ENCODE results near the gene CNN1.
"Not testable (repeated sequence)": the region's sequence is repeated elsewhere in the genome, so short reads cannot be mapped to it uniquely, and the experiment has no call there.

CNN1 gene

DNA sequence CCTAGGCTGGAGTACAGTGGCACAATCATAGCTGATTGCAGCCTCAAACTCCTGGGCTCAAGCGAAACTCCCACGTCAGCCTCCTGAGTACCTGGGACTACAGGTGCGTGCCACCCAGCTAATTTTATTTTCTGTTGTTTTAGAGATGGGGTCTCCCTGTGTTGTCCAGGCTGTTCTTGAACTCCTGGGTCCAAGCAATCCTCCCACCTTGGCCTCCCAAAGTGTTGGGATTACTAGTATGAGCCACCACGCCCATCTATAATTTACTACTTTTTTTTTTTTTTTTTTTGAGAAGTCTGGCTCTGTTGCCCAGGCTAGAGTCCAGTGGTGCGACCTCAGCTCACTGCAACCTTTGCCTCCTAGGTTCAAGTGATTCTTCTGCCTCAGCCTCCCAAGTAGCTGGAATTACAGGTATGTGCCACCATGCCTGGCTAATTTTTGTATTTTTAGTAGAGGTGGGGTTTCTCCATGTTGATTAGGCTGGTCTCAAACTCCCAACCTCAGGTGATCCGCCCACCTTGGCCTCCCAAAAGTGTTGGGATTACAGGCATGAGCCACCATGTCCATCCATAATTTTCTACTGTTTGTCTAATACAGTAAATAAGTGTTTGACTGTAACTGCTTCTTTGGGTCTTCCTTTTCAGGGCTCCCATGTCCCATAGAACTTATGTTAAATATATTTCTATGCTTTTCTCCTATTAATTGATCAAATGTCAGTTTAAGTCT is 25.6 kb downstream of the CNN1 start:
- DNase-seq (ENCODE audit: low read depth in 2 of 3, low spot score in 1 of 3) = not testable (repeated sequence)

DNA sequence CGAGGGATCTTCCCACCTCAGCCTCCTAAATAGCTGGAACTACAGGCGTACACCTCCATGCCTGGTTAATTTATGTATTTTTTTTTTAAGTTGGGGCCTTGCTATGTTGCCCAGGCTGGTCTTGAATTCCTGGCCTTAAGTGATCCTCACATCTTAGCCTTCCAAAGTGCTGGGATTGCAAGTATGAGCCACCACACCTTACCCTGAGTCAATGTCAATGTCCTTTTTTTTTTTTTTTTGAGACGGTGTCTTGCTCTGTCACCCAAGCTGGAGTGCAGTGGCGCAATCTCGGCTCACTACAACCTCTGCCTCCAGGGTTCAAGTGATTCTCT is 27.0 kb downstream of the CNN1 start:
- not testable (repeated sequence) for DNase-seq (ENCODE audit: low read depth in 2 of 3, low spot score in 1 of 3)

DNA sequence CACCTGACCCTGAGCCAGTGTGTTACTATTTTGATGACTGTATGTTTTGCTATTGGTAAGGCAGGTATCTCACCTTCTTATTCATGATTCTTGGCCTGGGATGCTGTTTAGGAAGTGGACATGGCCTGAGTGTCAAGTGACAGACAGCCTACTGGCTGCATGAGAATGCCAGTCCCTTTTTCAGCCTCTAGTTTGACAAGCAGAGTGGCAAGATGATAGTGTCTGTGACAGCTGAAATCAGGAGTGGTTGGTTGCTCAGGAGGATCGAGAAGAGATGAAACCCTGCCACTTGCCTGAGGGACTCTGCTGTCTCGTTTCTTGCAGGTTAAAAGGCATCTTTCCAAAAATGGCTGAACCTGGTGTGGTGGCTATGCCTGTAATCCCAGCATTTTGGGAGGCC is 27.5 kb downstream of the CNN1 start:
- no peak for DNase-seq (ENCODE audit: low read depth in 2 of 3, low spot score in 1 of 3)

DNA sequence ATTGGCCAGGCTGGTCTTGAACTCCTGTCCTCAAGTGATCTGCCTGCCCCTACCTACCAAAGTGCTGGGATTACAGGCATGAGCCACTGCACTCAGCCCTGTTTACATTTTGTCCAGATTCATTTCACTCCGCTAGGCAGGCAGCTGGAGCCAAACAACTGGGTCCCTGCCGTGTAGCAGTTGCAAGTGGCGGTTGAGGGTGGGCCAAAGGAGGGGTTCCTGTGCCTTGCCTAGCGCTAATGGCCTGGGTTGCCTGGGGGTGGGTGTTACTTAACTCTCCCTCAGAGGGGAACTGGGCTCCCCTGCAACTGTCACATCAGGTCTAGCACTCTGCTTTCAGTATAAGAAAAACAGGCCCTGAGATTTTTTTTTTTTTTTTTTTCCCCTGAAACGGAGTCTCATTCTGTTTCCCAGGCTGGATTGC is 31.4 kb downstream of the CNN1 start:
- DNase-seq (ENCODE audit: low read depth in 2 of 3, low spot score in 1 of 3) = no peak

GRCh38 chr19:11573354-11573753 is 34.7 kb downstream of the CNN1 start:
- not testable (repeated sequence) for DNase-seq (ENCODE audit: low read depth in 2 of 3, low spot score in 1 of 3)

DNA sequence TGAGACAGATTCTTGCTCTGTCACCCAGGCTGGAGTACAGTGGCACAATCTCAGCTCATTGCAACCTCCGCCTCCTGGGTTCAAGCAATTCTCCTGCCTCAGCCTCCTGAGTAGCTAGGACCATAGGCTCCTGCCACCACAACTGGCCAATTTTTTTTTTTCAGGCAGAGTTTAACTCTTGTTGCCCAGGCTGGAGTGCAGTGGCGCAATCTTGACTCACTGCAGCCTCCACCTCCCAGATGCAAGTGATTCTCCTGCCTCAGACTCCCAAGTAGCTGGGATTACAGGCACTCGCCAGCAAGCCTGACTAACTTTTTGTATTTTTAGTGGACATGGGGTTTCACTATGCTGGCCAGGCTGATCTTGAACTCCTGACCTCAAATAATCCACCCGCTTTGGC is 35.1 kb downstream of the CNN1 start:
- DNase-seq (ENCODE audit: low read depth in 2 of 3, low spot score in 1 of 3) = not testable (repeated sequence)

DNA sequence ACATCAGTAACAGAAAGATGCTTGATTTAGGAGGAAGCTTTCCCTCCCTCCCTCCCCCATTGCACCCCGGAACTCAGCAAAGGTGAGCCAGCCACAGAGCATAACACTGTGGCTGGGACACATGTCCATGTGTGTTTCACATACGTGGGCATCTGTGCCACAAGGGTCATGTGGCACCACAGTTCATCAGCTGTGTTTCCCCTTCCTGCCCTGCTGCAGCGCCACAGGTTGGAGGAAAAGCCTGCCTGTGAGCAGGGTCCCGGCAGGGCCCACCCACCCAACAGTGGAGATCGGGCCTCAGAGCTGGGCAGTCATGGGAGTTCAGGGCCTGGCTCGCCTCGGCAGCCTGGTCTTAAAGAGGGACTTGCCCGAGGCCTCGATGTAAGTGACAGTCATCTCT is 36.0 kb downstream of the CNN1 start:
- no peak for DNase-seq (ENCODE audit: low read depth in 2 of 3, low spot score in 1 of 3)

DNA sequence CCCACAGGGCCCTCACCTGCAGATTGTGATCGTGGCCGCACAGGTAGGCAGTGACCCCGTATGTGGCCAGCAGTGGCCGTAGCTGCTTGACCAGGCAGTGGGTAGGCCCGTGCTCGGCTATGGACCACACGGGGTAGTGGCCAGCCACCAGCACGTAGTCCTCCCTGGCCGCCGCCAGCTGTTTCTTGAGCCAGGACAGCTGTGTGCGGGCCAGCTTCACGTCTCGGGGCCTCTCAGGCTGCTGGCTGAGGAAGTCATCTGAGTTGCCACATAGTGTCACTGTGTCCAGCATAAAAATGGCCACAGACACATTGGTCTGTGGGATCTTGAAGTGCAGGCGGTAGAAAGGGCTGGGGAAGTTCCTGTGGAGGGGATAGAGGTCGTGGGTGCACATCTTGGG is 37.6 kb downstream of the CNN1 start:
- DNase-seq (ENCODE audit: low read depth in 2 of 3, low spot score in 1 of 3) = no peak

DNA sequence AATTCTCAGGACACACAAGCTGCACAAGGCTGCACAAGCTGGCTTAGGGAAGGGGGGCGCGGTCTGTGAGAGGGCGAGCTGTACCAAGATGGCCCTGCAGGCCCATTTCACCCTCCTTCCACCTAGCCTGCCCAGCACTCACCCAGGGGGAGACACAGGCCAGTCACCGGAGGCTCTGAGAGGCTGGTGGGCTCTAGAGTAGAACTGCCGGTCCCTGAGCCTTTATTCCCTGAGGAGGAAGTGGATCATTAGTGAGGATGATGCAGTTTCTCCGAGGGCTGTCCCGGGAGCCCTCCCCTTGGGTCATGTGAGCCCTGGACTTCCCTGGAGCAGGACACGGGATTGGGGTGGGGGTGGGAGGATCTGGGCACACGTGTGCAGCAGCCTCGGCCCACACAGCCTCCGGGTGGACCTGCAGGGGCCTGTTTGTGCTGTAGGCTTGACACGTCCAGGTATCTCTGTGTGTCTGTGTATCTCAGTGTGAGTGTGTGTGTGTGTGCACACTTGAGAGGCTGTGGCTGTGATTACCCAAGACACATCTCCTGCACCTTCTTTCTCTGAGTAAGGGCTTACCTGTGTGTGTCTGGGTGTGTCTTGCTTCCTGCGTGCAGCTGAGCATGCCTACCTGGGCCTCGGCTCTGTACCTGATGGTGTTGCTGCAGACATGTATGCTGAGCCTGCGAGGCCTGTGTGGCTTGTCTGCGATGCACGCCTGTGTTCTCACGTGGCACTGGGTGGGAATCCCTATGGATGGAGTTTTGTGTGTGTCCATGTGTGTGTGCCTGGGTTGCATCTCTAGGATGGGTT is 39.0 kb downstream of the CNN1 start, which contains the start of gene ACP5:
TSS of gene ACP5 (minus strand) at position 195 of the 807 bp plus-strand sequence. CDS start 328 bp downstream, outside the sequence.
- DNase-seq (ENCODE audit: low read depth in 2 of 3, low spot score in 1 of 3) = no peak

DNA sequence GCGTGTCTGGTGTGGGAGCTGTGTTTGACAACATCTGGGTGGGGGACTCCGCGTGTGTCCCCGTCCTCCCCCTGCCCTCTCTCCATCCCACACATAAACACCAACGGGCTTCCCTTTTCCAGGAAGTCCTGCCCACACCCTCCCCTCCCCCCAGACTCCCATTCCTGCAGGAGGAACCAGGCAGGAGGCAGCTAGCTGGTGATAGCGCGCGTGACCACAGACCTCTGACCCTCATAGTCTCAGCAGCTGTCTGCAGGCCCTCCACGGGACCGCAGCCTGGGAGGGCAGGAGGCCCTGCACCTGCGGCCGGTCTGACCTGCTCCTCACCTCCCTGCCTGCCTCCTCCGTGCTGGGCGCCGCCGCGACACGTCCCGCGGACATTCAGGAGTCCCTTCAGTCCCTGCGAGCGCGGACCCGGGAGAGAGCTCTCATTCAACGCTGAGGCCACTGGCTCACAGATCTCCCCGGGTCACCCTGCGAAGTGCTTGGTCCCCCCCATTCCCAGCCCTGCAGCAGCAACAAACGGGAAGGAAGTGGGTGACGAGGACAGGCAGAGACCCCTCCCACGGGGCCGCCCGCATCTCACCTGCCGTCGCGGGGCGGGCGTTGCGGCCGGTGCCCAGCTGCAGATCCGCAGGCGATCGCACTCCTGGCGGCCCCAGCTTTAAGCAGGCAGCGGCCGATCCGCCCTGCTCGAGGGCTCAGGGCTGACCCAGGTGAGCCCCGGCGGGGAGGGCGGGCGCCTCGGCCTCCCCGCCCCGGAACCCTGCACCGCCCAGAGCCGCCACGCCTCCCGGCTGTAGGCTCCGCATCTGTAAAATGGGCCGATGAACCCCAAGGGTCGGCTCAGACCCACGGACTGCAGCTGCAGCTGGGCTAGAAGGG is 39.8 kb downstream of the CNN1 start:
- no peak for DNase-seq (ENCODE audit: low read depth in 2 of 3, low spot score in 1 of 3)

DNA sequence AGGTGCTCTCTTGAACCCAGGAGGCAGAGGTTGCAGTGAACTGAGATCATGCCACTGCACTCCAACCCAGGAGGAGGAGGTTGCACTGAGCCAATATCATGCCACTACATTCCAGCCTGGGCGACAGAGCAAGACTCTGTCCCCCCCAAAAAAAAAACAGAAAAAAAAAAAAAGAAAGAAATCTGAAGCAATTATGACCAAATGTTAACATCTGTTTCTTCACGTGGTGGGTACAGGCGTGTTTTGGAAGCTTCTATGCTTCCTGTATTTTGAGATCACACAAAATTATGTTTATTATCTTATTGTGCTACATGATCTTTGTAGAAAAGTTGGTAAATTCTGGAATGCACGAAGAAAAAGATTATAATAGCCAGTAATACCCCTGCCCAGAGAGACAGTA is 41.5 kb downstream of the CNN1 start:
- DNase-seq (ENCODE audit: low read depth in 2 of 3, low spot score in 1 of 3) = no peak

GRCh38 chr19:11581740-11582139 is 43.1 kb downstream of the CNN1 start:
- DNase-seq (ENCODE audit: low read depth in 2 of 3, low spot score in 1 of 3) = peak in 1 of 3 donors; percentile 39

- DNase-seq (ENCODE audit: low read depth in 2 of 3, low spot score in 1 of 3) = no peak
Observed at GRCh38 chr19:11586331-11586730, 47.7 kb downstream of the CNN1 start.

DNA sequence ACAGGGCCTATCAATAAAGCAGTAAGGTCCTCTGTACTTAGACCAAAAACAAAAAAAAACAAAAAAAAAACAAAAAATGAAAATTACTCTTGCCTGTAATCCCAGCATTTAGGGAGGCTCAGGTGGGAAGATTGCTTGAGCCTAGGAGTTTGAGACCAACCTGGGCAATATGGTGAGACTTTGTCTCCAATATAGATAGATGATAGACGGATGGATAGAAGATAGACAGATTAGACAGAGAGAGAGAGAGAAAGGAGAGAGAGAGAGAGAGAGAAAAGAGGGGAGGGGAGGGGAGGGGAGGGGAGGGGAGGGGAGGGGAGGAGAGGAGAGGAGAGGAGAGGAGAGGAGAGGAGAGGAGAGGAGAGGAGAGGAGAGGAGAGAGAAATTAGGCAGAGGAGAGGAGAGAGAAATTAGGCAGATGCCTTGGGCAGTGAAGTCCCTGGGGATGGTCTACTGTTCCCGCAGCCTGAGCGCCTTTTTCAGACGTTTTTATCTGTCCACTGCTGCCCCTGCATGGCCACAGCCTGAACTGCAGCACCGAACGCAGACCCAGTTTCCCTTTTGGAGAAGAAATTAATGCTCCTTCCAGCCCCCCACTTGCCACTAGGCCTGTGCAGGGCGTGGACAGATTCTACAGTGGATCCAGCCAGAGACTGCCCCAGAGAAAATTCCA is 48.8 kb downstream of the CNN1 start:
- peak; percentile 66 to 88 (median 69) for DNase-seq (ENCODE audit: low read depth in 2 of 3, low spot score in 1 of 3)

DNA sequence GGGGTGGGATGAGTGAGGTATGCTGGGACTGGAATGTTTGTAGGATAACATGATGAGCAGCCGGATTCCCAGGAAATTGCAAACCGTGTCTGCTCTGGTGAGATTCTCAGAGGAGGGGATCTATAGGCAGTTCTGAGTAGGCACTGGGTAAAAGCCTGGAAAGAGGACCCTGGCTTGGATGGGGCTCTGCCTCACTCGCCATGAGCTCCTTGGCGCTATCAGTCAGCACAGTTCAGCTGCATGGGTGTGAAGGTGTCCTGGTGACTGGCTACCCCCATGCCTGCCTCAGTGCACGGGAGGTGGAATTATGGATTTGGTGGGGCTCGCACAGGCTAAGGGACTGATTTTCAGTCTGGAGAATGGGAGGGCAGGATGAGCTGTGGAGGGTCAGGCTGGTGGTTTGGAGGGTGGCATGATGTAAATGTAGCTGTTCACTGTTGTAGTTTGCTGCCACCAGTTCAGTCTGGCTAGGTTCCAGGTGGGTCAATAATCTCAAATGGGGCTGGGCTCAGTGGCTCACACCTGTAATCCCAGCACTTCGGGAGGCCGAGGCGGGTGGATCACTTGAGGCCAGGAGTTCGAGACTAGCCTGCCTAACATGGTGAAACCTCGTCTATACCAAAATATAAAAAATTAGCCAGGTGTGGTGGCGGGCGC is 49.5 kb downstream of the CNN1 start:
- no peak for DNase-seq (ENCODE audit: low read depth in 2 of 3, low spot score in 1 of 3)

- DNase-seq (ENCODE audit: low read depth in 2 of 3, low spot score in 1 of 3) = no peak
Observed at GRCh38 chr19:11594084-11594483, 55.4 kb downstream of the CNN1 start.

GRCh38 chr19:11596156-11596555 is 57.5 kb downstream of the CNN1 start:
- no peak for DNase-seq (ENCODE audit: low read depth in 2 of 3, low spot score in 1 of 3)

GRCh38 chr19:11597202-11598102 is 58.8 kb downstream of the CNN1 start, which contains the start of gene ZNF627:
TSS of gene ZNF627 (plus strand) at chr19:11597483. CDS start at chr19:11597628, 145 bp downstream.
- DNase-seq (ENCODE audit: low read depth in 2 of 3, low spot score in 1 of 3) = peak; percentile 97 to 98 (median 97)

DNA sequence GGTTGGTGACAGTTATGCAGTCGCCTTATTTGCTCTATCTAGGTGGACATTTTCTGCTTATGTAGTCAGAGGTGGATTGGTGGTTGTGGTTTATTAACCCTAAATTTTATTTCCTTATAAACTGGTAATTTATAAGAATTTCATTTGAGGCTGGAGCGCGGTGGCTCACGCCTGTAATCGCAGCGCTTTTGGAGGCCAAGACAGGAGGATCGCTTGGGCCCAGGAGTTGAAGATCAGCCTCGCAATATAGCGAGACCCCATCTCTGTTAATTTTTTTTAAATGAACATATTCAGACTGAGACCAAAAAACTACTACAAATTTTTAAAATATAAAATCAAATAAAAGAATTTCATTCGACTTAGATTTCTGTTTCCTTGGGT is 59.4 kb downstream of the CNN1 start:
- DNase-seq (ENCODE audit: low read depth in 2 of 3, low spot score in 1 of 3) = no peak
